H1 (cell line): ENCODE data around the gene HSD17B2. TPM values are rescaled to one million over a fixed set of nuclear protein-coding genes. Genes with fewer than 3 reads are reported as not detected.

ENCODE experiments used
- CTCF ChIA-PET: fragments of 300-600 bp; sonication (Branson Sonifier 250); formaldehyde crosslinking; loops from one replicate; lab custom pipeline; 2021; ENCODE audit not compliant: partially characterized antibody; lab: Charles Lee
- POLR2A ChIA-PET: fragments of 300-600 bp; sonication (Branson Sonifier 250); formaldehyde crosslinking; loops from one replicate; lab custom pipeline; 2021; ENCODE audit warnings: inconsistent platforms; ENCODE audit not compliant: partially characterized antibody; lab: Charles Lee
- DNase-seq, 2 experiments: peaks; one replicate each; pipeline versions ENCODE4 v3.0.0 to v3.0.0-alpha.2; 2010 to 2022; ENCODE audit warnings: low spot score in 2 of 2, low read depth in 1 of 2, mixed read lengths in 1 of 2
- FAIRE-seq: peaks from 2 replicates; lab custom pipeline; 2011; peaks lifted over from hg19 to GRCh38; lab: Jason Lieb, UNC
- H2AFZ ChIP-seq: 2 replicates; pipeline ENCODE4 v1.8.1; 2012; ENCODE audit warnings: low read length, inconsistent platforms
- H2AK5ac ChIP-seq: 2 replicates; pipeline ENCODE4 v1.6.1; 2013; ENCODE audit warnings: low read depth, low read length
- H2BK120ac ChIP-seq: replicated peaks from 2 replicates; pipeline ENCODE3; 2013; ENCODE audit warnings: low read depth, low read length, inconsistent platforms
- H2BK12ac ChIP-seq: 2 replicates; pipeline ENCODE4 v1.6.1; 2013; ENCODE audit warnings: low read depth, low read length
- H2BK15ac ChIP-seq: 2 replicates; pipeline ENCODE4 v1.6.1; 2013; ENCODE audit warnings: low read length
- H2BK20ac ChIP-seq: 2 replicates; pipeline ENCODE4 v1.6.1; 2013; ENCODE audit warnings: low read length
- H2BK5ac ChIP-seq: 2 replicates; pipeline ENCODE4 v1.6.1; 2013; ENCODE audit warnings: low read depth, low read length
- H3K14ac ChIP-seq: 2 replicates; pipeline ENCODE4 v1.6.1; 2013; ENCODE audit warnings: inconsistent platforms; ENCODE audit not compliant: insufficient read length
- H3K18ac ChIP-seq: 2 replicates; pipeline ENCODE4 v1.6.1; 2013; ENCODE audit warnings: low read length; ENCODE audit errors: extremely low read depth
- H3K23ac ChIP-seq: 2 replicates; pipeline ENCODE4 v1.6.1; 2013; ENCODE audit warnings: inconsistent platforms; ENCODE audit not compliant: insufficient read length
- H3K23me2 ChIP-seq: 2 replicates; pipeline ENCODE4 v1.6.1; 2013; ENCODE audit warnings: low read depth, low read length
- H3K27ac ChIP-seq: 2 replicates; pipeline ENCODE4 v1.6.1; 2011; ENCODE audit warnings: low read depth, low read length, inconsistent platforms
- H3K27me3 ChIP-seq, 4 experiments: replicated peaks in 1 of 4; 1 replicate in 1 of 4; 2 replicates in 3 of 4; pipeline versions ENCODE4 v1.6.1 to v1.8.1; 2011 to 2013; ENCODE audit warnings: low read length in 3 of 4, mild to moderate bottlenecking in 3 of 4, inconsistent platforms in 2 of 4, mixed read lengths in 2 of 4, moderate library complexity in 1 of 4; ENCODE audit not compliant: control insufficient read depth in 3 of 4, insufficient read depth in 3 of 4; ENCODE audit errors: extremely low read depth in 1 of 4
- H3K36me3 ChIP-seq, 4 experiments: 2 replicates each; pipeline versions ENCODE4 v1.6.1 to v1.8.1; 2011 to 2013; ENCODE audit warnings: mild to moderate bottlenecking in 4 of 4, low read length in 3 of 4, moderate library complexity in 2 of 4, control low read depth in 1 of 4, inconsistent platforms in 1 of 4; ENCODE audit not compliant: insufficient read depth in 4 of 4, control insufficient read depth in 2 of 4
- H3K4ac ChIP-seq: replicated peaks from 2 replicates; pipeline ENCODE3; 2013; ENCODE audit warnings: low read length, low read depth, mixed read lengths, inconsistent platforms; ENCODE audit not compliant: insufficient read length
- H3K4me1 ChIP-seq, 4 experiments: replicated peaks in 1 of 4; 1 replicate in 1 of 4; 2 replicates in 3 of 4; pipeline versions ENCODE4 v1.6.1 to v1.8.1; 2011 to 2013; ENCODE audit warnings: low read length in 3 of 4, inconsistent platforms in 2 of 4, mixed read lengths in 1 of 4; ENCODE audit not compliant: insufficient read depth in 4 of 4, control insufficient read depth in 3 of 4
- H3K4me2 ChIP-seq, 2 experiments: 2 replicates each; pipeline versions ENCODE4 v1.6.1 to v1.8.1; 2011 to 2013; ENCODE audit warnings: low read depth in 2 of 2, low read length in 2 of 2, control low read depth in 1 of 2, inconsistent platforms in 1 of 2, mild to moderate bottlenecking in 1 of 2; ENCODE audit not compliant: insufficient read depth in 1 of 2
- H3K4me3 ChIP-seq, 4 experiments: fragments of 200-600, 300-600 bp in 1 of 4; sonication (generic), shearing (Covaris generic), sonication (Bioruptor Twin) in 1 of 4; 2 replicates each; pipeline versions ENCODE4 v1.5.1 to v1.8.1; 2011 to 2016; ENCODE audit warnings: low read length in 4 of 4, low read depth in 3 of 4, control low read depth in 2 of 4, inconsistent platforms in 2 of 4, mild to moderate bottlenecking in 2 of 4, mixed read lengths in 1 of 4, moderate library complexity in 1 of 4; ENCODE audit not compliant: insufficient read depth in 2 of 4; ENCODE audit errors: extremely low read depth in 1 of 4
- H3K56ac ChIP-seq: replicated peaks from 2 replicates; pipeline ENCODE3; 2013; ENCODE audit warnings: low read depth, mild to moderate bottlenecking, mixed read lengths, low read length, inconsistent platforms; ENCODE audit not compliant: insufficient read length
- H3K79me1 ChIP-seq: 2 replicates; pipeline ENCODE4 v1.6.1; 2013; ENCODE audit warnings: low read depth, low read length, control low read depth
- H3K79me2 ChIP-seq, 2 experiments: 2 replicates each; pipeline versions ENCODE4 v1.6.1 to v1.8.1; 2012 to 2013; ENCODE audit warnings: low read length in 2 of 2, mild to moderate bottlenecking in 2 of 2, inconsistent platforms in 1 of 2; ENCODE audit not compliant: insufficient read depth in 2 of 2, control insufficient read depth in 1 of 2
- H3K9ac ChIP-seq, 4 experiments: replicated peaks in 1 of 4; 1 replicate in 1 of 4; 2 replicates in 3 of 4; pipeline versions ENCODE4 v1.6.1 to v1.8.1; 2011 to 2013; ENCODE audit warnings: low read depth in 3 of 4, low read length in 3 of 4, control low read depth in 2 of 4, mild to moderate bottlenecking in 2 of 4, moderate library complexity in 2 of 4, inconsistent platforms in 1 of 4; ENCODE audit errors: extremely low read depth in 1 of 4
- H3K9me3 ChIP-seq, 2 experiments: 2 replicates each; pipeline versions ENCODE4 v1.6.1 to v1.8.1; 2012 to 2013; ENCODE audit warnings: mild to moderate bottlenecking in 2 of 2, moderate library complexity in 2 of 2, control low read depth in 1 of 2, inconsistent platforms in 1 of 2, low read depth in 1 of 2, low read length in 1 of 2, mixed read lengths in 1 of 2; ENCODE audit not compliant: insufficient read depth in 2 of 2
- H4K20me1 ChIP-seq, 2 experiments: replicated peaks in 1 of 2; 2 replicates each; pipeline versions ENCODE3 to v1.8.1; 2011 to 2013; ENCODE audit warnings: inconsistent platforms in 2 of 2, low read length in 2 of 2, mild to moderate bottlenecking in 1 of 2; ENCODE audit not compliant: insufficient read depth in 2 of 2, control insufficient read depth in 1 of 2
- H4K5ac ChIP-seq: 2 replicates; pipeline ENCODE4 v1.6.1; 2013; ENCODE audit warnings: low read length, low read depth, mixed read lengths, inconsistent platforms; ENCODE audit not compliant: insufficient read length
- H4K8ac ChIP-seq: 2 replicates; pipeline ENCODE4 v1.8.0; 2013; ENCODE audit warnings: mild to moderate bottlenecking, moderate library complexity, low read length, inconsistent platforms; ENCODE audit not compliant: insufficient read depth; ENCODE audit errors: extremely low read depth
- H4K91ac ChIP-seq: replicated peaks from 2 replicates; pipeline ENCODE3; 2013; ENCODE audit warnings: low read length, mixed read lengths, inconsistent platforms; ENCODE audit not compliant: insufficient read length
- FOSL1 ChIP-seq: IDR thresholded peaks from 2 replicates; pipeline ENCODE4 v1.6.1; 2011; ENCODE audit warnings: mild to moderate bottlenecking, low read depth, low read length, moderate library complexity; ENCODE audit not compliant: insufficient read depth
- RAD21 ChIP-seq, 2 experiments: IDR thresholded peaks in 1 of 2; conservative IDR thresholded peaks in 1 of 2; 2 replicates each; pipeline ENCODE4 v1.6.1; 2011; ENCODE audit warnings: low read depth in 2 of 2, low read length in 2 of 2, improper control_type of control experiment in 1 of 2, inconsistent platforms in 1 of 2, mild to moderate bottlenecking in 1 of 2, moderate library complexity in 1 of 2
- TAF1 ChIP-seq: IDR thresholded peaks from 2 replicates; pipeline ENCODE4 v1.6.1; 2011; ENCODE audit warnings: mild to moderate bottlenecking, low read depth, low read length
- WGBS, 2 experiments: shearing (Covaris generic) in 1 of 2; methylation state at CpG; one replicate each; pipeline versions ENCODE4 v1.1.6 to v1.1.7; 2013 to 2015; ENCODE audit warnings: low lambda C conversion rate in 2 of 2, mixed read lengths in 2 of 2, inconsistent platforms in 1 of 2, low coverage in 1 of 2, missing lambda C conversion rate in 1 of 2; ENCODE audit not compliant: insufficient replicate concordance in 2 of 2, insufficient coverage in 1 of 2, insufficient read length in 1 of 2; ENCODE audit errors: extremely low coverage in 1 of 2, missing lambda C conversion rate in 1 of 2; 5-methylcytosine and 5-hydroxymethylcytosine counted together
- polyA plus RNA-seq, 7 experiments: library from polyadenylated mRNA; depleted of rRNA in 3 of 7; stranded (reverse) in 5 of 7; unstranded in 2 of 7; fragments of >200 nt in 5 of 7; fragments of 200-250 nt in 2 of 7; gene quantifications; 1 replicate in 5 of 7; 2 replicates in 1 of 7; 4 replicates in 1 of 7; pipeline versions ENCODE4 v1.2.1 to v1.2.3, GENCODE V29; 2011 to 2013; ENCODE audit warnings: missing spikeins in 2 of 7, mixed read lengths in 2 of 7
- total RNA-seq: library from RNA; stranded (reverse); fragmentation: NEBNext Ultra II Directional; extraction: Animal tissue kit (Norgen Biotek cat#: 25700); gene quantifications from 2 replicates; pipeline ENCODE4 v1.2.1, GENCODE V29; 2021
- TF ChIP-seq, protein P1 (sequence below), 3 experiments: IDR thresholded peaks; 1 replicate in 2 of 3; 2 replicates in 1 of 3; pipeline versions ENCODE4 v1.5.1 to v1.6.1; 2011; ENCODE audit warnings: low read length in 3 of 3, mild to moderate bottlenecking in 3 of 3, inconsistent platforms in 2 of 3, low read depth in 1 of 3, moderate library complexity in 1 of 3; ENCODE audit not compliant: insufficient read depth in 1 of 3; ENCODE audit errors: control extremely low read depth in 1 of 3

The HSD17B2 gene
- total and polyA plus RNA-seq, 2 of the 8 experiments (the other 6 are each of a cell fraction or from before 2014, with no cell fraction given) = not detected

DNA sequence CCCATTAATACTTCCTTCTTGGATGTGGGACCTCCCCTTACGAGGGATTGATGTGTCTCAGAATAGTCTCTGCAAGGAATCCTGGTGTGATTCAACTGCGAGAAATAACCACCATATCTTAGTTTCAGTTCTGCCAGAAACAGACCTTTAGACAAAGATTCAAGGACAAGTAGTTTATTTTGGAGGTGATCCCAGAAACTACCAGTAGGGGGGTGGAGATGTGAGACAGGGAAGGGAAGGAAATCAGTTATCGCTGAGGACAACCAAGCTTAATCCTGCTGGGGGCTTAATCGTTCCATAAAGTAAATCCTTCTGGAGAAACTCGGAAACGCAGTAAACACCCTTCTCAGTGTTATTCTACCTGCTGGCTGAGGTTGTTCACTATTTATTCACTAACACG lies 18.8 kb upstream of the HSD17B2 start:
- TF ChIP-seq RAD21 (IDR thresholded peaks at IDR 0.05 in 1 of 2, conservative IDR thresholded peaks at IDR 0.05 in 1 of 2; ENCODE audit: low read depth in 2 of 2, low read length in 2 of 2) = peak in 1 of 2 experiments; percentile 30; a peak in 2 of 4 replicates
- no peak for TF ChIP-seq FOSL1
- no peak for TF ChIP-seq TAF1
- TF ChIP-seq, protein P1, sequence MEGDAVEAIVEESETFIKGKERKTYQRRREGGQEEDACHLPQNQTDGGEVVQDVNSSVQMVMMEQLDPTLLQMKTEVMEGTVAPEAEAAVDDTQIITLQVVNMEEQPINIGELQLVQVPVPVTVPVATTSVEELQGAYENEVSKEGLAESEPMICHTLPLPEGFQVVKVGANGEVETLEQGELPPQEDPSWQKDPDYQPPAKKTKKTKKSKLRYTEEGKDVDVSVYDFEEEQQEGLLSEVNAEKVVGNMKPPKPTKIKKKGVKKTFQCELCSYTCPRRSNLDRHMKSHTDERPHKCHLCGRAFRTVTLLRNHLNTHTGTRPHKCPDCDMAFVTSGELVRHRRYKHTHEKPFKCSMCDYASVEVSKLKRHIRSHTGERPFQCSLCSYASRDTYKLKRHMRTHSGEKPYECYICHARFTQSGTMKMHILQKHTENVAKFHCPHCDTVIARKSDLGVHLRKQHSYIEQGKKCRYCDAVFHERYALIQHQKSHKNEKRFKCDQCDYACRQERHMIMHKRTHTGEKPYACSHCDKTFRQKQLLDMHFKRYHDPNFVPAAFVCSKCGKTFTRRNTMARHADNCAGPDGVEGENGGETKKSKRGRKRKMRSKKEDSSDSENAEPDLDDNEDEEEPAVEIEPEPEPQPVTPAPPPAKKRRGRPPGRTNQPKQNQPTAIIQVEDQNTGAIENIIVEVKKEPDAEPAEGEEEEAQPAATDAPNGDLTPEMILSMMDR (IDR thresholded peaks at IDR 0.05; ENCODE audit: control extremely low read depth in 1 of 3, insufficient read depth in 1 of 3, low read depth in 1 of 3, low read length in 3 of 3) = peak in 2 of 3 experiments; percentile 27 to 43; a peak in 2 of 4 replicates
- Histone ChIP-seq H2AK5ac (no peak overlapping the region), H3K36me3 (no peaks in the 10 kb centered on the region), H3K27me3 (no peaks in the 10 kb centered on the region; a peak in 2 of 7 replicates), H3K4me1 (no peaks in the 10 kb centered on the region), H3K23ac (no peak overlapping the region), H4K91ac (no peak overlapping the region), H4K20me1 (no peaks in the 10 kb centered on the region), H3K9ac (no peak overlapping the region), H3K4me3 (no peak overlapping the region), H2BK20ac (no peak overlapping the region), H2BK5ac (no peak overlapping the region), H3K56ac (no peak overlapping the region), H3K23me2 (no peaks in the 10 kb centered on the region), H3K18ac (no peak overlapping the region), H4K5ac (no peak overlapping the region), H3K27ac (no peak overlapping the region), H2BK12ac (no peak overlapping the region), H4K8ac (no peak overlapping the region), H2BK15ac (no peak overlapping the region), H2AFZ (no peak overlapping the region), H3K14ac (no peak overlapping the region), H3K9me3 (peaks cover 4 to 10% of the 10 kb centered on the region in 2 experiments; a peak in 3 of 4 replicates), H3K79me1 (no peaks in the 10 kb centered on the region), H2BK120ac (no peak overlapping the region), H3K79me2 (no peaks in the 10 kb centered on the region), H3K4me2 (no peak overlapping the region), H3K4ac (no peak overlapping the region)
- FAIRE-seq (no peak), DNase-seq (no peak)
- ChIA-PET CTCF (interaction anchor here (0.6 to 2.6 kb wide), 13 partner anchors 9 to 128 kb away, joined by 3 to 10 read pairs (median 3); no protein-coding TSS in a partner anchor), POLR2A (no interaction called here)
- 81% methylated on average over 7 of the region's 7 CpGs; no CpG with 5 or more reads in 1 of the 2 experiments for WGBS, 2 experiments
